HepG2 (cell line): ENCODE data around the gene GPR179. TPM values are rescaled to one million over a fixed set of nuclear protein-coding genes. Genes with fewer than 3 reads are reported as not detected.

Source experiments
- CAMTA2 ChIP-seq: sonication (generic); formaldehyde crosslinking; IDR thresholded peaks from 2 replicates; pipeline ENCODE4 v1.4.0; 2020; ENCODE audit warnings: mild to moderate bottlenecking, missing genetic modification reagents, borderline replicate concordance
- CBX5 ChIP-seq: sonication (generic); formaldehyde crosslinking; IDR thresholded peaks from 2 replicates; pipeline ENCODE4 v1.4.0; 2020; ENCODE audit warnings: missing genetic modification reagents, borderline replicate concordance
- ELF1 ChIP-seq: sonication (generic); formaldehyde crosslinking; IDR thresholded peaks from 2 replicates; pipeline ENCODE4 v1.4.0; 2020; ENCODE audit warnings: missing genetic modification reagents
- HDAC6 ChIP-seq: fragments of 200-600 bp; sonication (generic); IDR thresholded peaks from 2 replicates; pipeline ENCODE4 v1.7.0; 2017; ENCODE audit warnings: mild to moderate bottlenecking, antibody characterized with exemption, low read length, low read depth
- HNRNPLL ChIP-seq: fragments of 200-400 bp; formaldehyde crosslinking; IDR thresholded peaks from 2 replicates; pipeline ENCODE4 v1.6.1; 2017; ENCODE audit warnings: mild to moderate bottlenecking, low read depth, low read length; ENCODE audit not compliant: poor library complexity, severe bottlenecking
- KLF15 ChIP-seq: sonication (generic); formaldehyde crosslinking; IDR thresholded peaks from 2 replicates; pipeline ENCODE4 v1.8.1; 2023; ENCODE audit warnings: borderline replicate concordance, mild to moderate bottlenecking, inconsistent platforms, missing genetic modification reagents, mixed read lengths
- KLF9 ChIP-seq: IDR thresholded peaks from 2 replicates; pipeline ENCODE4 v1.6.1; 2016; ENCODE audit warnings: low read depth
- PCBP2 ChIP-seq: fragments of 200-400 bp; formaldehyde crosslinking; optimal IDR thresholded peaks from 2 replicates; pipeline ENCODE3; 2018; ENCODE audit warnings: low read length, low read depth; ENCODE audit not compliant: poor library complexity, severe bottlenecking
- PITX1 ChIP-seq: sonication (generic); formaldehyde crosslinking; IDR thresholded peaks from 2 replicates; pipeline ENCODE4 v1.5.1; 2020; ENCODE audit warnings: mild to moderate bottlenecking, missing genetic modification reagents
- POLR2AphosphoS5 ChIP-seq: IDR thresholded peaks from 2 replicates; pipeline ENCODE4 v1.6.1; 2012; ENCODE audit warnings: low read depth, low read length
- RAD51 ChIP-seq: fragments of 450-650 bp; IDR thresholded peaks from 2 replicates; pipeline ENCODE4 v1.6.1; 2016; ENCODE audit warnings: borderline replicate concordance
- RNF2 ChIP-seq: fragments of 450-650 bp; conservative IDR thresholded peaks from 2 replicates; pipeline ENCODE4 v1.6.1; 2016; ENCODE audit warnings: low read depth
- SALL1 ChIP-seq: sonication (generic); formaldehyde crosslinking; IDR thresholded peaks from 2 replicates; pipeline ENCODE4 v1.8.0; 2022; ENCODE audit warnings: mild to moderate bottlenecking, missing genetic modification reagents
- SPEN ChIP-seq: sonication (generic); formaldehyde crosslinking; IDR thresholded peaks from 2 replicates; pipeline ENCODE4 v1.5.1; 2020; ENCODE audit warnings: low read depth, mild to moderate bottlenecking, missing genetic modification reagents
- SRSF1 ChIP-seq: fragments of 200-400 bp; formaldehyde crosslinking; optimal IDR thresholded peaks from 2 replicates; pipeline ENCODE3; 2017; ENCODE audit warnings: mild to moderate bottlenecking, low read depth, low read length, moderate library complexity
- THAP11 ChIP-seq: IDR thresholded peaks from 2 replicates; pipeline ENCODE4 v1.6.1; 2016; ENCODE audit warnings: missing biosample characterization, missing genetic modification reagents
- TP53 ChIP-seq: sonication (generic); formaldehyde crosslinking; conservative IDR thresholded peaks from 2 replicates; pipeline ENCODE4 v1.4.0; 2020; ENCODE audit warnings: missing genetic modification reagents
- TRIM24 ChIP-seq: sonication (generic); formaldehyde crosslinking; IDR thresholded peaks from 2 replicates; pipeline ENCODE4 v1.8.0; 2022; ENCODE audit warnings: mild to moderate bottlenecking, missing genetic modification reagents
- U2AF2 ChIP-seq: fragments of 200-400 bp; formaldehyde crosslinking; IDR thresholded peaks from 2 replicates; pipeline ENCODE4 v1.6.1; 2017; ENCODE audit warnings: low read depth, mild to moderate bottlenecking, low read length
- ZNF430 ChIP-seq: sonication (generic); formaldehyde crosslinking; IDR thresholded peaks from 2 replicates; pipeline ENCODE4 v1.9.0; 2021; ENCODE audit warnings: mild to moderate bottlenecking, missing genetic modification reagents
- ZNF503 ChIP-seq: sonication (generic); formaldehyde crosslinking; IDR thresholded peaks from 2 replicates; pipeline ENCODE4 v1.4.0; 2020; ENCODE audit warnings: missing genetic modification reagents
- ZNF562 ChIP-seq: sonication (generic); formaldehyde crosslinking; IDR thresholded peaks from 2 replicates; pipeline ENCODE4 v1.8.0; 2022; ENCODE audit warnings: missing genetic modification reagents, borderline replicate concordance
- ZNF788 ChIP-seq: sonication (generic); formaldehyde crosslinking; IDR thresholded peaks from 2 replicates; pipeline ENCODE4 v1.5.0; 2020; ENCODE audit warnings: mild to moderate bottlenecking, missing genetic modification reagents, borderline replicate concordance
- polyA plus RNA-seq, 8 experiments: library from polyadenylated mRNA; depleted of rRNA in 3 of 8; stranded (reverse) in 7 of 8; unstranded in 1 of 8; fragments of >200 nt; fragmentation: Illumina TruSeq in 4 of 8; extraction: Trizol in 4 of 8; gene quantifications; 2 replicates each; pipeline versions ENCODE4 v1.2.1 to v1.2.3, GENCODE V29; 2011 to 2016; ENCODE audit warnings: low read depth in 4 of 8, missing spikeins in 1 of 8, mixed read lengths in 1 of 8; ENCODE audit not compliant: insufficient read depth in 1 of 8
- total RNA-seq, 5 experiments: library from RNA; depleted of rRNA; stranded (reverse); fragments of >200 nt; fragmentation: Illumina TruSeq; extraction: Trizol; gene quantifications; 2 replicates each; pipeline ENCODE4 v1.2.3, GENCODE V29; 2016; ENCODE audit warnings: low read depth in 1 of 5
- TF ChIP-seq, protein P1 (sequence below): sonication (generic); formaldehyde crosslinking; IDR thresholded peaks from 2 replicates; pipeline ENCODE4 v1.4.0; 2020; ENCODE audit warnings: missing genetic modification reagents

Gene GPR179
- total and polyA plus RNA-seq, 2 of the 13 experiments (the other 11 are each of a cell fraction or from before 2014, with no cell fraction given), result 0.03 TPM; not detected in 1

DNA sequence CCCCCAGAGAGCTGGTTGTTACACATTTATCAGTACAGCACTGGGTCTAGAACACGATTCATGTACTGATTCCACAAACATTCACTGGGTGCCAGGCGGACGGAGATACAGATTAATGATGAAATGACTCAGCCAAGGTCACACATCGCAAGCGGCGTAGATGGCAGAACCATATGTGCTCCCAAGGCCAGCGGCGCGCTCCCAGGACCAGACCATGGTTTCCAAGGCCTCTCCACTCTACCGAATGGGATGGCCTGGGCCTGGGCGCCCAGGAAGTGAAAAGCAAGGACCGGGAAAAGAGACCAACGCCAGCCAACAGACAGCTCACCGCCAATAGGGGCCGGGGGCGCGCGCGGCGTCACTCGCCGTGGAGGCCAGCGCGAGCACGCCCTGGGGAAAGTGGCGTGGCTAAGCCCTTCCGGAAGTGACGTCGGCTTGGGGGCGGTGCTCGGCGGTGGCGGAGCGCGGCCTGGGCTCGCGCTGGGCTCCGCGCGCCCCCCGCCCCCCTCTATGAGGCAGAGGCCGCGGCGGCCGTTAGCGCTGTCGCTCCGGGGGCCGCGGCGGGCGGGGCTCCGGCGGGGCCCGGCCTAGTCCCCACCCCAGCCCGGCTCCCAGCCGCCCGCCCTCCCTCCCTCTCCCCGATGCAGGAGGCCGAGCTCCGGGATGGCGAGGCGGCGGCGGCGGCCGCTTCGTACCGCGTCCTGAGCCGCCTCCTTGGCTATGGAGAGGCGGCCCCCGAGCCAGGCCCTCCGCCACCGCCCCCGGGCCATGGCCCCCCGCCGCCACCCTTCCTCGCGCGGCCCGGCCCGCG is 7.9 kb upstream of the GPR179 start, which contains the start of gene SOCS7 (continued):
- TF ChIP-seq, protein P1, sequence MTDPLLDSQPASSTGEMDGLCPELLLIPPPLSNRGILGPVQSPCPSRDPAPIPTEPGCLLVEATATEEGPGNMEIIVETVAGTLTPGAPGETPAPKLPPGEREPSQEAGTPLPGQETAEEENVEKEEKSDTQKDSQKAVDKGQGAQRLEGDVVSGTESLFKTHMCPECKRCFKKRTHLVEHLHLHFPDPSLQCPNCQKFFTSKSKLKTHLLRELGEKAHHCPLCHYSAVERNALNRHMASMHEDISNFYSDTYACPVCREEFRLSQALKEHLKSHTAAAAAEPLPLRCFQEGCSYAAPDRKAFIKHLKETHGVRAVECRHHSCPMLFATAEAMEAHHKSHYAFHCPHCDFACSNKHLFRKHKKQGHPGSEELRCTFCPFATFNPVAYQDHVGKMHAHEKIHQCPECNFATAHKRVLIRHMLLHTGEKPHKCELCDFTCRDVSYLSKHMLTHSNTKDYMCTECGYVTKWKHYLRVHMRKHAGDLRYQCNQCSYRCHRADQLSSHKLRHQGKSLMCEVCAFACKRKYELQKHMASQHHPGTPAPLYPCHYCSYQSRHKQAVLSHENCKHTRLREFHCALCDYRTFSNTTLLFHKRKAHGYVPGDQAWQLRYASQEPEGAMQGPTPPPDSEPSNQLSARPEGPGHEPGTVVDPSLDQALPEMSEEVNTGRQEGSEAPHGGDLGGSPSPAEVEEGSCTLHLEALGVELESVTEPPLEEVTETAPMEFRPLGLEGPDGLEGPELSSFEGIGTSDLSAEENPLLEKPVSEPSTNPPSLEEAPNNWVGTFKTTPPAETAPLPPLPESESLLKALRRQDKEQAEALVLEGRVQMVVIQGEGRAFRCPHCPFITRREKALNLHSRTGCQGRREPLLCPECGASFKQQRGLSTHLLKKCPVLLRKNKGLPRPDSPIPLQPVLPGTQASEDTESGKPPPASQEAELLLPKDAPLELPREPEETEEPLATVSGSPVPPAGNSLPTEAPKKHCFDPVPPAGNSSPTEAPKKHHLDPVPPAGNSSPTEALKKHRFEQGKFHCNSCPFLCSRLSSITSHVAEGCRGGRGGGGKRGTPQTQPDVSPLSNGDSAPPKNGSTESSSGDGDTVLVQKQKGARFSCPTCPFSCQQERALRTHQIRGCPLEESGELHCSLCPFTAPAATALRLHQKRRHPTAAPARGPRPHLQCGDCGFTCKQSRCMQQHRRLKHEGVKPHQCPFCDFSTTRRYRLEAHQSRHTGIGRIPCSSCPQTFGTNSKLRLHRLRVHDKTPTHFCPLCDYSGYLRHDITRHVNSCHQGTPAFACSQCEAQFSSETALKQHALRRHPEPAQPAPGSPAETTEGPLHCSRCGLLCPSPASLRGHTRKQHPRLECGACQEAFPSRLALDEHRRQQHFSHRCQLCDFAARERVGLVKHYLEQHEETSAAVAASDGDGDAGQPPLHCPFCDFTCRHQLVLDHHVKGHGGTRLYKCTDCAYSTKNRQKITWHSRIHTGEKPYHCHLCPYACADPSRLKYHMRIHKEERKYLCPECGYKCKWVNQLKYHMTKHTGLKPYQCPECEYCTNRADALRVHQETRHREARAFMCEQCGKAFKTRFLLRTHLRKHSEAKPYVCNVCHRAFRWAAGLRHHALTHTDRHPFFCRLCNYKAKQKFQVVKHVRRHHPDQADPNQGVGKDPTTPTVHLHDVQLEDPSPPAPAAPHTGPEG (CRISPR knock-in tag), result peak; percentile 59; the same call in 1 of the 2 replicates
- TF ChIP-seq ZNF788 (peak; percentile 87; the same call in 1 of the 2 replicates), ELF1 (CRISPR knock-in tag) (peak; percentile 87), RNF2 (peak; percentile 82; the same call in 1 of the 2 replicates), HDAC6 (no peak), U2AF2 (no peak), PITX1 (CRISPR knock-in tag) (peak; percentile 96), TP53 (peak; percentile 78; the same call in 1 of the 2 replicates), ZNF503 (CRISPR knock-in tag) (no peak; the same call in none of the 2 replicates), SPEN (peak; percentile 97), ZNF430 (CRISPR knock-in tag) (peak; percentile 85), HNRNPLL (peak; percentile 72), ZNF562 (CRISPR knock-in tag) (no peak), SRSF1 (no peak), PCBP2 (no peak), POLR2AphosphoS5 (peak; percentile 96), KLF15 (CRISPR knock-in tag) (no peak), KLF9 (CRISPR knock-in tag) (no peak), CBX5 (CRISPR knock-in tag) (peak; percentile 94; the same call in 1 of the 2 replicates), CAMTA2 (CRISPR knock-in tag) (no peak; the same call in 1 of the 2 replicates), TRIM24 (CRISPR knock-in tag) (no peak), RAD51 (no peak), SALL1 (peak; percentile 88), THAP11 (CRISPR knock-in tag) (peak; percentile 90)
